ENCODE results near the gene PDAP1.
"Not testable (repeated sequence)": the region's sequence is repeated elsewhere in the genome, so short reads cannot be mapped to it uniquely, and the experiment has no call there.

The PDAP1 gene

DNA sequence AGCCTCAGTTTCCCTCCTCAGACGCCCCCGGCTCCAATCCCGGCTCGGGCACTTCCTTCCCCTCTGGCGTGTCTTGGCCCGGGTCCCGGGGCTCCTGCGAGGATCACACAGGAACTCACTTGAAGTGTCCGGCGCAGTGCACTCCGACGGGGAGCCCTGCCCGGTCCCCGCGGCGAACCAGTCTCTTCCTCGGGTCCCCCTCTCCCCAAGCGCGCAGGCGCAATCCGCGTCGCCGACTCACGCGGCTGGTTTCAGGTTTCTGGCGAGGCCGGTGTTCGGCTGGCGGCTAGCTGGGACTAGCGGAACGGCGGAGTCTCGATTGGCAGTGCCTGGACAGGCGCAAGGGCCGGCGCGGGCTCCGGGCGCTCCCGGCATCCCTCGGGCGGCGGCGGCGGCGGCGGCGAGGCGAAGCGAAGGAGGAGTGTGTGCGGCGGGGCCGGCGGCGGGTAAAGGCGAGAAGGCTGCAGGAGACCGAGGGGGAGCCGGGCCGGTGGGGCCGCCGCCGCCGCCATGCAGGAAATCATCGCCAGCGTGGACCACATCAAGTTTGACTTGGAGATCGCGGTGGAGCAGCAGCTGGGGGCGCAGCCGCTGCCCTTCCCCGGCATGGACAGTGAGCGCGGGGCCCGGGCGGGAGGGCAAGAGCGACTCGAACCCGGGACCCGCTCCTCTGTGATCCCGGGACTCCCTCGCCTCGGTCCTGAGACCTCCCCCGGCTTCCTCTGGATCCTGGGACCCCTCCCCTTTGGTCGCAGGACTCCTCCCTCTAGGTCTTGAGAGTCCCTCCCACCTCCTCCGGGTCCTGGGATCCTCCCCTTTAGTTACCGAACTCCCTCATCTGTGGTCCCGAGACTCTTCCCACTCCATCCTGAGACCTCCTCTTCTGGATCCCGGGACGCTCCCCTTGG is 30.4 kb upstream of the PDAP1 start, which contains the start of the genes CPSF4 and PTCD1:
Gene CPSF4, plus strand, starts transcription at position 371 of the 908 bp plus-strand sequence. Its CDS starts 140 bp downstream, at position 511.
Gene PTCD1, minus strand, starts transcription at position 226 of the 908 bp plus-strand sequence. CDS start 3,556 bp downstream, outside the sequence.
- TF ChIP-seq, protein P1, sequence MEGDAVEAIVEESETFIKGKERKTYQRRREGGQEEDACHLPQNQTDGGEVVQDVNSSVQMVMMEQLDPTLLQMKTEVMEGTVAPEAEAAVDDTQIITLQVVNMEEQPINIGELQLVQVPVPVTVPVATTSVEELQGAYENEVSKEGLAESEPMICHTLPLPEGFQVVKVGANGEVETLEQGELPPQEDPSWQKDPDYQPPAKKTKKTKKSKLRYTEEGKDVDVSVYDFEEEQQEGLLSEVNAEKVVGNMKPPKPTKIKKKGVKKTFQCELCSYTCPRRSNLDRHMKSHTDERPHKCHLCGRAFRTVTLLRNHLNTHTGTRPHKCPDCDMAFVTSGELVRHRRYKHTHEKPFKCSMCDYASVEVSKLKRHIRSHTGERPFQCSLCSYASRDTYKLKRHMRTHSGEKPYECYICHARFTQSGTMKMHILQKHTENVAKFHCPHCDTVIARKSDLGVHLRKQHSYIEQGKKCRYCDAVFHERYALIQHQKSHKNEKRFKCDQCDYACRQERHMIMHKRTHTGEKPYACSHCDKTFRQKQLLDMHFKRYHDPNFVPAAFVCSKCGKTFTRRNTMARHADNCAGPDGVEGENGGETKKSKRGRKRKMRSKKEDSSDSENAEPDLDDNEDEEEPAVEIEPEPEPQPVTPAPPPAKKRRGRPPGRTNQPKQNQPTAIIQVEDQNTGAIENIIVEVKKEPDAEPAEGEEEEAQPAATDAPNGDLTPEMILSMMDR (IDR thresholded peaks at IDR 0.05; ENCODE audit: extremely low read depth, missing control alignments), result no peak

DNA sequence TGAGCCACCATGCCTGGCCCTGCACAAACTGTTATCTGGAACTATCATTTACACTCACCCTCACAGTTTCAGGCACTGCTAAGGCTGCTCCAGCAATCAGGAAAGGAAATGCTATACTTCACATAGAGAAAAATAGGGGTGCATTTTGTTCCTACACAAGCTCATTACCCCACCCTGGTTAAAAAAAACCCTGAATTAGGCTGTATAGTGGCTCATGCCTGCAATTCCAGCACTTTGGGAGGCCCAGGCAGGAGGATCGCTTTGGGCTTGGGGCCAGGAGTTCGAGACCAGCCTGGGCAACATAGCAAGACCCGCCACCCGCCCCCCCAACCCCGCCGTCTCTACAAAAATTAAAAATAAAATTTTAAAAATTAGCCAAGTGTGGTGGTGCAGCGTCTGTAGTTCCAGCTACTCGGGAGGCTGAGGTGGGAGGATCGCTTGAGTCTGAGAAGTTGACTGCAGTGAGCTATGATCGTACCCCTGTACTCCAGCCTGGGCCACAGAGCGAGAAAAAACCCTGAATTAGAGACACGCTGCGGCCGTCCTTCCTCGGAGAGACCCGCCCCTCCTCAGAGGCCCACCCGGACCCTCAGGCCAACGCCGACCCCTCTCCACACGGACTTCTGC is 29.7 kb upstream of the PDAP1 start:
- TF ChIP-seq, protein P1 (IDR thresholded peaks at IDR 0.05; ENCODE audit: extremely low read depth, missing control alignments), result no peak
- DNase-seq (ENCODE audit: low spot score), result no peak

More for the DNA sequence above, 30.4 kb upstream of the PDAP1 start, which contains the start of the genes CPSF4 and PTCD1:
- peak; percentile 99 for DNase-seq (ENCODE audit: low spot score)

DNA sequence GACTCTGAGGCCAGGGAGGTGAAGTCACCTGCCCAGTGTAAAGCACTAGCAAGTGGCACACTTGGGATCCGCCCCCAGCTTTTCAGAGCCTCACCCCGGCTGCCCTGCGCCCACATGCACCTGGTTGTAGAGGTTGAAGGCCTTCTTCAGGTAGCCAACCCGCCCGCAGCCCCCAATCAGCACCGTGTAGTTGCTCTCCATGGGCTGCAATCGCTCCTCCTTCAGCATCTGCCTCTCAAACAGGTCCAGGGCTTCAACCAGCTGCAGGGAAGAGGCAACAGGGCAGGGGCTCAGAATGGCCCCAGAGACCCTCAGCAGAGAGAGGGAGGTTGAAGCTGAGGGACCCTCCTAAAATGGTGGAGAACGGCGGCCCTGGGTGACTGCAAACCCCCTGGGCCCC is 24.8 kb upstream of the PDAP1 start:
- TF ChIP-seq, protein P1 (IDR thresholded peaks at IDR 0.05; ENCODE audit: extremely low read depth, missing control alignments), result no peak
- no peak for DNase-seq (ENCODE audit: low spot score)

DNA sequence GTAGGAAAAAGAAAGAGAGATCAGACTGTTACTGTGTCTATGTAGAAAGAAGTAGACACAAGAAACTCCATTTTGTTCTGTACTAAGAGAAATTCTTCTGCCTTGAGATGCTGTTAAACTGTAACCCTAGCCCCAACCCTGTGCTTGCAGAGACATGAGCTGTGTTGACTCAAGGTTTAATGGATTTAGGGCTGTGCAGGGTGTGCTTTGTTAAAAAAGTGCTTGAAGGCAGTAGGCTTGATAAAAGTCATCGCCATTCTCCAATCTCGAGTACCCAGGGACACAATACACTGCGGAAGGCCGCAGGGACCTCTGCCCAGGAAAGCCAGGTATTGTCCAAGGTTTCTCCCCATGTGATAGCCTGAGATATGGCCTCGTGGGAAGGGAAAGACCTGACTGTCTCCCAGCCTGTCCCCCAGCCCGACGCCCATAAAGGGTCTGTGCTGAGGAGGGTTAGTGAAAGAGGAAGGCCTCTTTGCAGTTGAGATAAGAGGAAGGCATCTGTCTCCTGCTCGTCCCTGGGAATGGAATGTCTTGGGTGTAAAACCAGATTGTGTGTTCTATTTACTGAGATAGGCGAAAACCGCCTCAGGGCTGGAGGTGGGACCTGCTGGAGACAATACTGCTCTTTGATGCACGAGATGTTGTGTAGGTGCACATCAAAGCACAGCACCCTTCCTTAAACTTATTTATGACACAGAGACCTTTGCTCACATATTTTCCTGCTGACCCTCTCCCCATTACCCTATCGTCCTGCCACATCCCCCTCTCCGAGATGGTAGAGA is 23.6 kb upstream of the PDAP1 start:
- not testable (repeated sequence) for DNase-seq (ENCODE audit: low spot score)

DNA sequence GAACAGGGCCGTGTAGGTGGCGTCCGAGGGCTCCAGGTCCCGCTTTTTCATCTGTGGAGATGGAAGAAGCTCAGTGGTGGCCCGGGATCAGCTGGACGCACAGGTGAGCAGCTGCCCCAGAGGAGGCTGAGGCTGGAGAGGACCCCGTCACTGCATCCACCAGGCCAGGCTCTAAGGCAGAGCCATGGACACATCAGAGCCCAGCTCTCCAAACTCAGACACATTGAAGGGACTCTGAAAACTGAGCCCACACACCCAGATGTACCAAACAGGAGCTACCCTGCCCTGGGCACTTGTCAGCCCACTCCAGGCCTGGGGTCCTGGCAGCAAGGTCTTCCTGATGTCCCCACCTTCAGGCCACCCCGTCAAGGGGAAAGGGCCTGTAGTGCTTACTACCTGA is 21.4 kb upstream of the PDAP1 start:
- TF ChIP-seq, protein P1 (IDR thresholded peaks at IDR 0.05; ENCODE audit: extremely low read depth, missing control alignments), result no peak
- DNase-seq (ENCODE audit: low spot score), result no peak

DNA sequence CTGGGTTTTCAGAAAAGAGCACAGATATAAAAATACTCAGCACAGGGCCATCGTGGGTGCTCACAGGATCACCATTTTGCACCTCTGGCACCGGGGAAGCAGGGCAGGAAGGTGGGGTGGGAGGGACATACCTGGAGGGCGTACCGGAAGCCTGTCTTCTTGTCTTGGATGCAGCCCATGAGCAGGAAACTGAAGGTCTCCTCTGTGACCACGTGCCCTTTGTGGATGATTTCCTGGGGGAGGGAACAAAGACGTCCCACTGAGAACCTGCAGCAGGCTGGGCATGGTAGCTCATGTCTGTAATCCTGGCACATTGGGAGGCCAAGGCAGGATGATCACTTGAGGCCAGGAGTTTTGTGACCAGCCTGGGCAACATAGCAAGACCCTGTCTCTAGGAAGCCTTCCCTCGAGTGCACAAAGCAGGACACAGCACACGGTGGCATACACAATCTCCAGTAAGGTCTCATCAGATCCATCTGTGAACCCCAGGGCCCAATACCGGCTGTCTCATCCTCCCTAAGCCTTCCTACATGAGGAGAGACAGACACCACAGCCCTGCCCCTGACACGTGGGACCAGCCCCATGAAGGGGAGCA is 20.7 kb upstream of the PDAP1 start:
- TF ChIP-seq, protein P1 (IDR thresholded peaks at IDR 0.05; ENCODE audit: extremely low read depth, missing control alignments), result no peak
- DNase-seq (ENCODE audit: low spot score), result no peak
